OCI-M2 (cell line): Measurements from ENCODE around the gene ARHGAP1.

ENCODE experiments used
- DNase-seq: peaks from one replicate; lab custom pipeline; 2025; ENCODE audit not compliant: unreplicated experiment; lab: John Stamatoyannopoulos, UW

ARHGAP1 gene

GRCh38 chr11:46695345-46696211 is 4.8 kb downstream of the ARHGAP1 start:
- DNase-seq = no peak

- DNase-seq = no peak
Measured at GRCh38 chr11:46694607-46695006, 5.8 kb downstream of the ARHGAP1 start.

- no peak for DNase-seq
Measured at GRCh38 chr11:46694072-46694471, 6.3 kb downstream of the ARHGAP1 start.

GRCh38 chr11:46693597-46694012 is 6.8 kb downstream of the ARHGAP1 start:
- no peak for DNase-seq

- DNase-seq = no peak
Measured at GRCh38 chr11:46692450-46692849, 8.0 kb downstream of the ARHGAP1 start.

- no peak for DNase-seq
Measured at GRCh38 chr11:46690702-46691101, 9.7 kb downstream of the ARHGAP1 start.

- DNase-seq = no peak
Measured at GRCh38 chr11:46686886-46687795, 13.3 kb downstream of the ARHGAP1 start.

- no peak for DNase-seq
Measured at GRCh38 chr11:46684367-46684766, 16.1 kb downstream of the ARHGAP1 start.

GRCh38 chr11:46682773-46683752 is 17.4 kb downstream of the ARHGAP1 start:
- no peak for DNase-seq

- no peak for DNase-seq
Measured at GRCh38 chr11:46681814-46682213, 18.6 kb downstream of the ARHGAP1 start.

- no peak for DNase-seq
Measured at GRCh38 chr11:46680815-46681214, 19.6 kb downstream of the ARHGAP1 start.

- no peak for DNase-seq
Measured at GRCh38 chr11:46680164-46680760, 20.2 kb downstream of the ARHGAP1 start.

- no peak for DNase-seq
Measured at GRCh38 chr11:46679241-46680163, 20.9 kb downstream of the ARHGAP1 start.

GRCh38 chr11:46678741-46679130 is 21.7 kb downstream of the ARHGAP1 start:
- DNase-seq = no peak

GRCh38 chr11:46677991-46678740 is 22.3 kb downstream of the ARHGAP1 start:
- no peak for DNase-seq

GRCh38 chr11:46677169-46677568 is 23.2 kb downstream of the ARHGAP1 start:
- DNase-seq = no peak

GRCh38 chr11:46676436-46677158 is 23.8 kb downstream of the ARHGAP1 start:
- no peak for DNase-seq

- no peak for DNase-seq
Measured at GRCh38 chr11:46675949-46676348, 24.5 kb downstream of the ARHGAP1 start.
